Sigmoid colon (tissue), 7 donors: ENCODE results near the gene PFKFB1. TPM values are rescaled to one million over a fixed set of nuclear protein-coding genes. Genes with fewer than 3 reads are reported as not detected.

Experiments used
- DNase-seq: peaks from one replicate; pipeline ENCODE4 v3.0.0-alpha.2; 2019
- H3K27ac ChIP-seq, 4 donors: fragments of 200-600 bp; sonication (generic); one replicate each; pipeline ENCODE4 v1.5.1; 2016 to 2019; ENCODE audit warnings: mild to moderate bottlenecking in 1 of 4
- H3K27me3 ChIP-seq, 3 donors: fragments of 200-600 bp; sonication (generic); one replicate each; pipeline ENCODE4 v1.5.1; 2019; ENCODE audit warnings: mild to moderate bottlenecking in 1 of 3
- H3K36me3 ChIP-seq, 4 donors: fragments of 200-600 bp; sonication (generic); one replicate each; pipeline ENCODE4 v1.5.1; 2016 to 2019
- H3K4me1 ChIP-seq, 4 donors: fragments of 200-600 bp; sonication (generic); one replicate each; pipeline ENCODE4 v1.5.1; 2017 to 2019
- H3K4me3 ChIP-seq, 4 donors: fragments of 200-600 bp; sonication (generic); one replicate each; pipeline ENCODE4 v1.5.1; 2017 to 2019; ENCODE audit warnings: mild to moderate bottlenecking in 2 of 4, moderate library complexity in 1 of 4
- H3K9me3 ChIP-seq, 4 donors: fragments of 200-600 bp in 3 of 4; sonication (generic) in 3 of 4; one replicate each; pipeline versions ENCODE4 v1.5.1 to v1.6.1; 2013 to 2019
- EP300 ChIP-seq, 4 donors: sonication (generic); formaldehyde crosslinking; IDR thresholded peaks; one replicate each; pipeline ENCODE4 v1.6.1; 2017; ENCODE audit warnings: antibody characterized with exemption in 4 of 4
- POLR2A ChIP-seq, 2 donors: fragments of 450-650 bp; IDR thresholded peaks; one replicate each; pipeline ENCODE4 v1.6.1; 2016; ENCODE audit warnings: antibody characterized with exemption in 2 of 2, mild to moderate bottlenecking in 2 of 2, moderate library complexity in 2 of 2
- POLR2AphosphoS5 ChIP-seq, 4 donors: sonication (generic); formaldehyde crosslinking; IDR thresholded peaks; one replicate each; pipeline ENCODE4 v1.6.1; 2017; ENCODE audit warnings: antibody characterized with exemption in 4 of 4
- WGBS, 2 donors: extraction: QIAGEN DNeasy Blood & Tissue Kit; methylation state at CpG; one replicate each; pipeline ENCODE4 v1.1.7; 2013; 5-methylcytosine and 5-hydroxymethylcytosine counted together
- intact Hi-C: fragments of 100-400 bp; cut with DNase I; formaldehyde crosslinking; loops from one replicate; pipeline ENCODE4 v1.15.1; 2023
- polyA plus RNA-seq, 3 donors: library from polyadenylated mRNA; stranded (reverse); fragments of 200-250 nt; gene quantifications; one replicate each; pipeline ENCODE4 v1.2.3, GENCODE V29; 2013
- total RNA-seq, 4 donors: library from RNA; depleted of rRNA; stranded (reverse); fragments of >200 nt; gene quantifications; one replicate each; pipeline ENCODE4 v1.1.0, GENCODE V29; 2016
- TF ChIP-seq, protein P1 (sequence below), 4 experiments: fragments of 450-650 bp in 3 of 4; fragments of 200-600 bp in 1 of 4; IDR thresholded peaks; one replicate each; pipeline ENCODE4 v1.5.1; 2016 to 2019; ENCODE audit warnings: antibody characterized with exemption in 4 of 4, mild to moderate bottlenecking in 3 of 4, moderate library complexity in 2 of 4
- donor health status: healthy with polysubstance abuse.
- donor health status: Bipolar disorder and iron deficiency.
- donor health status: healthy.

Gene PFKFB1
- total and polyA plus RNA-seq, 7 donors = 0.44 to 1.1 (median 0.52) TPM; not detected in 3

DNA sequence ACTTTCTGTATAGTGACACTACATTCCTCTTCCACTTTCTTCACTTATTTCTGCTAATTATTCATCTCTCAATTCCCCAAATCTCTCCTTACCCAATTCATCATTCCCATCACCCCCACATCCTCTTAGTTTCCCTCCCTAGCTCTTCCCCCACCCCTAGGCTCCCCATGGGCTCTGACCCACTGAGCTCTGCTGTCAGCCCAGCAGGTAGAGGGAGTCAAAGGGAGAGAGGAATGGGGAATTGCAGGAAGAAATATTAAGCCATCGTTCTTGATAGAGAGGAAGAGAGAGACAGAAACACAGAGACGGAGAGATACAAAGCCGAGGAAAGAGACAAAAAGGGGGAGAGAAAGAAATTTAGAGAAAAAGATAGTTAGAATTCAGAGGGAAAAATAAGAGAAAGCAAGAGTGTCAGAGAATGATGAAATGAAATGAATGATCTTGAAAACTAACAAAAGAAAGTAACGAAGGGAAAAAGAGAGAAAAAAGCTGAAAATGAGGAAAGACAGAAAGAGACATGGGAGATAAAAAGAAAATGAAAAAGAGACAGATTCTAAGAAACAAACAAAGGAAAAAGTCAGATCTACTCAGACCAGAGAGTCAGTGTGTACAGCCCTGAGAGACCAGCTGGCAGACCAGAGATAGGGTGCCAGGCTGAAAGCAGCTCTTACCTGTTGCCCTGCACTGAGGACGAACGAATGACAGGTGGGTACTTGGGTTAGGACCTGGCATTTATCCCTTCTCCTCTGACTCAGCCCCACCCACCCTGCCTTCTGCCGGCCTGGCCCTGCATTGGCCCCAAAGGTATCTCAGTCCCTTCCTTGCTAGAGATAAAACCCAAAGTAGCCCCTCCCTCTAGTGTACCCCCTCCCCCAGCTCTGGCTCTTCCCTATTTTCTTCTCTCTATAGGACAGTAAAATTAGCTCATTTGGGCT lies 36.5 kb upstream of the PFKFB1 start, which contains the start of gene ALAS2:
ALAS2 (minus strand) TSS at position 707 of the 935 bp plus-strand sequence. CDS start 4,977 bp downstream, outside the sequence.
- 62 to 79% methylated on average over 7 of the region's 7 CpGs for WGBS, 2 donors
- Histone ChIP-seq H3K36me3 (no peaks in the 10 kb centered on the region), H3K4me1 (no peaks in the 10 kb centered on the region), H3K4me3 (no peak within 1 kb of the TSS), H3K27ac (no peak within 1 kb of the TSS), H3K27me3 (no peaks in the 10 kb centered on the region), H3K9me3 (no peaks in the 10 kb centered on the region)
- DNase-seq = no peak
- intact Hi-C loops = no loop called here
- TF ChIP-seq EP300 (IDR thresholded peaks at IDR 0.05) (no peak), POLR2A (IDR thresholded peaks at IDR 0.05) (no peak), POLR2AphosphoS5 (IDR thresholded peaks at IDR 0.05) (no peak)
- TF ChIP-seq, protein P1, sequence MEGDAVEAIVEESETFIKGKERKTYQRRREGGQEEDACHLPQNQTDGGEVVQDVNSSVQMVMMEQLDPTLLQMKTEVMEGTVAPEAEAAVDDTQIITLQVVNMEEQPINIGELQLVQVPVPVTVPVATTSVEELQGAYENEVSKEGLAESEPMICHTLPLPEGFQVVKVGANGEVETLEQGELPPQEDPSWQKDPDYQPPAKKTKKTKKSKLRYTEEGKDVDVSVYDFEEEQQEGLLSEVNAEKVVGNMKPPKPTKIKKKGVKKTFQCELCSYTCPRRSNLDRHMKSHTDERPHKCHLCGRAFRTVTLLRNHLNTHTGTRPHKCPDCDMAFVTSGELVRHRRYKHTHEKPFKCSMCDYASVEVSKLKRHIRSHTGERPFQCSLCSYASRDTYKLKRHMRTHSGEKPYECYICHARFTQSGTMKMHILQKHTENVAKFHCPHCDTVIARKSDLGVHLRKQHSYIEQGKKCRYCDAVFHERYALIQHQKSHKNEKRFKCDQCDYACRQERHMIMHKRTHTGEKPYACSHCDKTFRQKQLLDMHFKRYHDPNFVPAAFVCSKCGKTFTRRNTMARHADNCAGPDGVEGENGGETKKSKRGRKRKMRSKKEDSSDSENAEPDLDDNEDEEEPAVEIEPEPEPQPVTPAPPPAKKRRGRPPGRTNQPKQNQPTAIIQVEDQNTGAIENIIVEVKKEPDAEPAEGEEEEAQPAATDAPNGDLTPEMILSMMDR (IDR thresholded peaks at IDR 0.05) = no peak

DNA sequence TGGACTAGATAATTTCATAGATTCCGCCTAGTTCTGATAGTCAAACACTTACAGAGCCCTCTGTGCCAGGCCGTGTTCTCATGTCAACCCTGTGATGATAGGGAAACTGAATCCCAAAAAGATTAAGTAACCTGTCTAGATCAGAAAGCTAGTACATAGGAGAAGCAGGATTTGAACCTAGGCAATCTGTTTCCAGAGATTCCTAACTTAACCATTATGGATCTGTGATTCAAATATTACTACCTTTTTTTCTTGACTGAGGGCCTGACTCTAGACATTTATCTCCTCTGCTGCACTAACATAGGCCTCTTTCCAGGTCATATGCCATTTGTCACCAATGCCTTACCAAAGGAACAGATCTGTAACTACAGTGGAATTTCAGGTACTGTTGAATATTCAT lies 35.3 kb upstream of the PFKFB1 start:
- H3K4me3 ChIP-seq = no peak overlapping the region
- WGBS, 2 donors = 91 to 93% methylated on average over 2 of the region's 2 CpGs
- intact Hi-C loops = no loop called here
- H3K4me1 ChIP-seq = no peaks in the 10 kb centered on the region
- H3K27ac ChIP-seq = no peak overlapping the region
- no peaks in the 10 kb centered on the region for H3K27me3 ChIP-seq
- no peak for TF ChIP-seq EP300 (IDR thresholded peaks at IDR 0.05)
- no peaks in the 10 kb centered on the region for H3K36me3 ChIP-seq
- DNase-seq = no peak
- H3K9me3 ChIP-seq = no peaks in the 10 kb centered on the region

DNA sequence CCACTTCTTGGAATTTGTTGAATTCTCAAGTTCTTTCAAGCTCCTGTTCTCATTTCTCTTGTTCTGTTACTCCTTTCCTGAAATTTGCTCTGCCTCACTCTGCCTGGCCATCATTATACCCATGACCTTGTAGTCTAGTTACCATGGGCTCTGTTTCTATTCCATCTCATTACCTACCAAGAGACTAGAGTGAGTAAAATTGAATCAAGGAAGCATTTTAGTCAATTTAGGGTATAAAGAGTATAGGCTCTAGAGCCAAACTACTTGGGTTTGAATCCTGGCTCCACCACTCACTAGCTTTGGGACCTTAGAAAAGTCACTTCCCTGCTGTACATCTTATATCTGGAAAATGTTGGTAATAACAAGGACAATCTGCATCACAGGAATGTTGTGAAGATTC lies 34.6 kb upstream of the PFKFB1 start:
- no peak overlapping the region for H3K4me3 ChIP-seq
- H3K4me1 ChIP-seq = no peaks in the 10 kb centered on the region
- H3K27me3 ChIP-seq = no peaks in the 10 kb centered on the region
- H3K36me3 ChIP-seq = no peaks in the 10 kb centered on the region
- intact Hi-C loops = no loop called here
- H3K27ac ChIP-seq = no peak overlapping the region
- no peak for DNase-seq
- H3K9me3 ChIP-seq = no peaks in the 10 kb centered on the region
- no peak for TF ChIP-seq EP300 (IDR thresholded peaks at IDR 0.05)
- TF ChIP-seq, protein P1 (IDR thresholded peaks at IDR 0.05) = no peak
- no peak for TF ChIP-seq POLR2A (IDR thresholded peaks at IDR 0.05)
- TF ChIP-seq POLR2AphosphoS5 (IDR thresholded peaks at IDR 0.05) = no peak

DNA sequence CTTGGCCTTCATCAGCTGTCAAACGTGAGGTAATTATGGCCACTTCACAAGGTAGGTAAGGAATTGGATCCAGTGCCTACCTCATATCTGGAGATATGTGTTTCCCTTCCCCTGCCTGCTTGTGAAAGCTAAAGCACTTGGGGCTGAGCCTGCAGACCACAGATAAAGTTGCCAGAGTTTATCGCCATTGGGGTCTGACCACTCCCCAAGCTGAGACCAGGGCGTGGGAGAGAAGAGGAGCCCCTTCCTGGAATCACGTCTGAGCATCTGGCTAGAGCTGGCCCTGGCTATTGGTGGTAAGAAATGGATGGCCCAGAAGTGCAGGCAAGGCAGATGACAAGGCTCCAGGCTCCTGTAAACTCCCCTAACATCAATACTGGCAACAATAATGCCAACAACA lies 34.1 kb upstream of the PFKFB1 start:
- WGBS, 2 donors = 87 to 91% methylated on average over 4 of the region's 4 CpGs

DNA sequence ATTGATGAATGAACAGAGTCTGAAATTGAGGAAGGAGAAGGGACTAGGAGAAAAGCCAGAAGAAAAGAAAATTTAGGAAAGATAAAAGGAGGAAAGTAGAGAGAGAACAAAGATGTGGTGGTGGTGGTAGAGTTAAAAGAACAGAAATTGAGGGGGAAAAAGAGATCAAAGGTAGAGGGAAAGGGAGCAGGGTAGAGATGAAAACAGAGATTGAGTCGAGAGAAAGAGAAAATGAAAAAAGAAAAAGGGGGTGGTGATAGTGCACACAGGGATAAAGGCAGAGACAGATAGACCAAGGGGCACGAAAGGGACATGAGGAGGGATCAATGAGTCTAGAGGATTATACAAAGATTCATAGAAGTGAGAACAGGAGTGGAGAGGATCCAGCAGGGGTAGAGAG lies 32.9 kb upstream of the PFKFB1 start:
- H3K27me3 ChIP-seq = no peaks in the 10 kb centered on the region
- WGBS, 2 donors = 82 to 88% methylated on average over 2 of the region's 2 CpGs

More for the DNA sequence above, 34.1 kb upstream of the PFKFB1 start:
- DNase-seq = no peak
- Histone ChIP-seq H3K27me3 (no peaks in the 10 kb centered on the region), H3K4me3 (no peak overlapping the region), H3K9me3 (no peaks in the 10 kb centered on the region), H3K27ac (no peak overlapping the region), H3K36me3 (no peaks in the 10 kb centered on the region), H3K4me1 (no peaks in the 10 kb centered on the region)
- intact Hi-C loops = no loop called here
- TF ChIP-seq POLR2A (IDR thresholded peaks at IDR 0.05) = no peak
- no peak for TF ChIP-seq POLR2AphosphoS5 (IDR thresholded peaks at IDR 0.05)
- TF ChIP-seq EP300 (IDR thresholded peaks at IDR 0.05) = no peak
- TF ChIP-seq, protein P1 (IDR thresholded peaks at IDR 0.05) = no peak

More for the DNA sequence above, 32.9 kb upstream of the PFKFB1 start:
- DNase-seq = no peak
- Histone ChIP-seq H3K4me1 (no peaks in the 10 kb centered on the region), H3K4me3 (no peak overlapping the region), H3K36me3 (no peaks in the 10 kb centered on the region), H3K9me3 (no peaks in the 10 kb centered on the region), H3K27ac (no peak overlapping the region)
- TF ChIP-seq, protein P1 (IDR thresholded peaks at IDR 0.05) = no peak
- TF ChIP-seq EP300 (IDR thresholded peaks at IDR 0.05) (no peak), POLR2AphosphoS5 (IDR thresholded peaks at IDR 0.05) (no peak)
- intact Hi-C loops = no loop called here
